SK-N-SH treated with all-trans-retinoic acid at 6 μM for 48 hours (cell line): ENCODE results near the gene RASL12.

ENCODE experiments used
- ARNTL ChIP-seq: fragments of 450-650 bp; formaldehyde crosslinking; IDR thresholded peaks from 2 replicates; pipeline ENCODE4 v1.5.0; 2020; ENCODE audit warnings: low read depth, mild to moderate bottlenecking, moderate library complexity, borderline replicate concordance
- CREB5 ChIP-seq: fragments of 250-450 bp; sonication (Bioruptor Pico); IDR thresholded peaks from 2 replicates; pipeline ENCODE4 v1.5.1; 2020; ENCODE audit warnings: low read depth, mild to moderate bottlenecking, moderate library complexity
- CSDC2 ChIP-seq: fragments of 250-450 bp; sonication (Bioruptor Pico); IDR thresholded peaks from 2 replicates; pipeline ENCODE4 v1.5.0; 2020; ENCODE audit warnings: mild to moderate bottlenecking, moderate library complexity
- CSRNP3 ChIP-seq: fragments of 250-450 bp; sonication (Bioruptor Pico); IDR thresholded peaks from 2 replicates; pipeline ENCODE4 v1.5.1; 2021; ENCODE audit warnings: mild to moderate bottlenecking, moderate library complexity
- ESRRG ChIP-seq: fragments of 250-450 bp; sonication (Bioruptor Pico); IDR thresholded peaks from 2 replicates; pipeline ENCODE4 v1.6.1; 2021; ENCODE audit warnings: mild to moderate bottlenecking
- OSR1 ChIP-seq: fragments of 250-450 bp; sonication (Bioruptor Pico); IDR thresholded peaks from 2 replicates; pipeline ENCODE4 v1.8.0; 2022; ENCODE audit warnings: moderate library complexity, mild to moderate bottlenecking, inconsistent platforms
- PATZ1 ChIP-seq: fragments of 250-450 bp; sonication (Bioruptor Pico); IDR thresholded peaks from 2 replicates; pipeline ENCODE4 v1.8.0; 2020; ENCODE audit warnings: mild to moderate bottlenecking, moderate library complexity, borderline replicate concordance
- POU6F1 ChIP-seq: fragments of 250-450 bp; sonication (Bioruptor Pico); IDR thresholded peaks from 2 replicates; pipeline ENCODE4 v1.8.0; 2021; ENCODE audit warnings: low read depth, mild to moderate bottlenecking, moderate library complexity, borderline replicate concordance
- PPARA ChIP-seq: fragments of 250-450 bp; sonication (Bioruptor Pico); IDR thresholded peaks from 2 replicates; pipeline ENCODE4 v1.5.0; 2020; ENCODE audit warnings: mild to moderate bottlenecking, borderline replicate concordance
- RARB ChIP-seq: fragments of 250-450 bp; sonication (Bioruptor Pico); IDR thresholded peaks from 2 replicates; pipeline ENCODE4 v1.8.0; 2021; ENCODE audit warnings: mild to moderate bottlenecking, moderate library complexity
- SNAI2 ChIP-seq: fragments of 250-450 bp; sonication (Bioruptor Pico); IDR thresholded peaks from 2 replicates; pipeline ENCODE4 v1.5.0; 2020; ENCODE audit warnings: mild to moderate bottlenecking, moderate library complexity
- TCF4 ChIP-seq: fragments of 250-450 bp; sonication (Bioruptor Pico); IDR thresholded peaks from 2 replicates; pipeline ENCODE4 v1.8.0; 2021; ENCODE audit warnings: mild to moderate bottlenecking, moderate library complexity, borderline replicate concordance
- ZFP3 ChIP-seq: fragments of 250-450 bp; sonication (Bioruptor Pico); IDR thresholded peaks from 2 replicates; pipeline ENCODE4 v1.5.0; 2020; ENCODE audit warnings: mild to moderate bottlenecking, moderate library complexity
- ZFP30 ChIP-seq: fragments of 450-650 bp; formaldehyde crosslinking; IDR thresholded peaks from 2 replicates; pipeline ENCODE4 v1.5.0; 2022; ENCODE audit warnings: mild to moderate bottlenecking, moderate library complexity

- TF ChIP-seq ARNTL (CRISPR knock-in tag) (no peak), RARB (CRISPR knock-in tag) (no peak), ZFP3 (CRISPR knock-in tag) (no peak), PATZ1 (no peak), ESRRG (CRISPR knock-in tag) (no peak), POU6F1 (CRISPR knock-in tag) (no peak), OSR1 (no peak), CSDC2 (no peak), TCF4 (no peak), CREB5 (CRISPR knock-in tag) (no peak), PPARA (CRISPR knock-in tag) (no peak), CSRNP3 (no peak), SNAI2 (CRISPR knock-in tag) (no peak), ZFP30 (no peak)
These were observed 38.3 kb upstream of the RASL12 start for GRCh38 chr15:65106011-65106590.
